MCF 10A (cell line): ENCODE results near the gene TCTN1. TPM values are rescaled to one million over a fixed set of nuclear protein-coding genes. Genes with fewer than 3 reads are reported as not detected.

Experiments
- BruUV-seq: library from RNA; stranded (reverse); fragments of 400-500 nt; replicated peaks from 2 replicates; lab custom pipeline; 2021; lab: Mats Ljungman, UMichigan
- CTCF ChIA-PET: fragments of 300-600 bp; sonication (Branson Sonifier 250); formaldehyde crosslinking; extraction: SDS; loops from one replicate; lab custom pipeline; 2021; ENCODE audit warnings: antibody characterized with exemption, inconsistent platforms; lab: Yijun Ruan, JAX
- POLR2A ChIA-PET: fragments of 300-600, 350-650 bp; sonication (Branson Sonifier 250); formaldehyde crosslinking; extraction: SDS; loops from one replicate; lab custom pipeline; 2020; ENCODE audit warnings: antibody characterized with exemption, inconsistent platforms; lab: Yijun Ruan, JAX
- DNase-seq: peaks from one replicate; pipeline ENCODE4 v3.0.0-alpha.2; 2018; ENCODE audit not compliant: unreplicated experiment
- H3K27ac Mint-ChIP-seq: one replicate; pipeline ENCODE4 v1.8.0; 2022; ENCODE audit warnings: mild to moderate bottlenecking, low read depth, mixed read lengths; ENCODE audit not compliant: unreplicated experiment
- H3K27me3 Mint-ChIP-seq: one replicate; pipeline ENCODE4 v1.8.0; 2022; ENCODE audit warnings: mixed read lengths; ENCODE audit not compliant: insufficient read depth, unreplicated experiment
- H3K36me3 Mint-ChIP-seq: one replicate; pipeline ENCODE4 v1.8.0; 2022; ENCODE audit warnings: mild to moderate bottlenecking, moderate library complexity, mixed read lengths; ENCODE audit not compliant: insufficient read depth, unreplicated experiment
- H3K4me1 Mint-ChIP-seq: one replicate; pipeline ENCODE4 v1.8.0; 2022; ENCODE audit warnings: mixed read lengths; ENCODE audit not compliant: insufficient read depth, unreplicated experiment
- H3K4me3 Mint-ChIP-seq: one replicate; pipeline ENCODE4 v1.8.0; 2022; ENCODE audit warnings: mild to moderate bottlenecking, moderate library complexity, mixed read lengths; ENCODE audit not compliant: unreplicated experiment
- H3K9me3 Mint-ChIP-seq: one replicate; pipeline ENCODE4 v1.8.0; 2022; ENCODE audit warnings: mixed read lengths; ENCODE audit not compliant: unreplicated experiment
- intact Hi-C: fragments of 100-400 bp; cut with micrococcal nuclease; formaldehyde crosslinking; loops from 2 replicates; pipeline ENCODE4 v1.14.1; 2022
- total RNA-seq: library from RNA; stranded (reverse); gene quantifications from 2 replicates; pipeline ENCODE4 v1.2.3, GENCODE V29; 2022
- TF ChIP-seq, protein P1 (sequence below): fragments of 200-600 bp; IDR thresholded peaks from one replicate; pipeline ENCODE4 v1.8.0; 2022; ENCODE audit warnings: antibody characterized with exemption, mild to moderate bottlenecking; ENCODE audit not compliant: unreplicated experiment

TCTN1 gene
- total RNA-seq, 1 experiment from 2014 or later = 36.5 TPM

- Mint-ChIP-seq H3K36me3 (no peaks in the 10 kb centered on the region), H3K27ac (no peak overlapping the region), H3K9me3 (no peaks in the 10 kb centered on the region), H3K4me1 (no peaks in the 10 kb centered on the region), H3K27me3 (peaks cover 15% of the 10 kb centered on the region), H3K4me3 (no peak overlapping the region)
- ChIA-PET CTCF (interaction anchor here (0.6 kb wide), 1 partner anchor 258 kb away, joined by 4 read pairs; no protein-coding TSS in a partner anchor), POLR2A (no interaction called here)
- intact Hi-C loops = no loop called here
- no peak for DNase-seq
- TF ChIP-seq, protein P1, sequence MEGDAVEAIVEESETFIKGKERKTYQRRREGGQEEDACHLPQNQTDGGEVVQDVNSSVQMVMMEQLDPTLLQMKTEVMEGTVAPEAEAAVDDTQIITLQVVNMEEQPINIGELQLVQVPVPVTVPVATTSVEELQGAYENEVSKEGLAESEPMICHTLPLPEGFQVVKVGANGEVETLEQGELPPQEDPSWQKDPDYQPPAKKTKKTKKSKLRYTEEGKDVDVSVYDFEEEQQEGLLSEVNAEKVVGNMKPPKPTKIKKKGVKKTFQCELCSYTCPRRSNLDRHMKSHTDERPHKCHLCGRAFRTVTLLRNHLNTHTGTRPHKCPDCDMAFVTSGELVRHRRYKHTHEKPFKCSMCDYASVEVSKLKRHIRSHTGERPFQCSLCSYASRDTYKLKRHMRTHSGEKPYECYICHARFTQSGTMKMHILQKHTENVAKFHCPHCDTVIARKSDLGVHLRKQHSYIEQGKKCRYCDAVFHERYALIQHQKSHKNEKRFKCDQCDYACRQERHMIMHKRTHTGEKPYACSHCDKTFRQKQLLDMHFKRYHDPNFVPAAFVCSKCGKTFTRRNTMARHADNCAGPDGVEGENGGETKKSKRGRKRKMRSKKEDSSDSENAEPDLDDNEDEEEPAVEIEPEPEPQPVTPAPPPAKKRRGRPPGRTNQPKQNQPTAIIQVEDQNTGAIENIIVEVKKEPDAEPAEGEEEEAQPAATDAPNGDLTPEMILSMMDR = no peak
- no TSS peak for BruUV-seq
Observed at GRCh38 chr12:110677982-110678381, 64.1 kb downstream of the TCTN1 start.

DNA sequence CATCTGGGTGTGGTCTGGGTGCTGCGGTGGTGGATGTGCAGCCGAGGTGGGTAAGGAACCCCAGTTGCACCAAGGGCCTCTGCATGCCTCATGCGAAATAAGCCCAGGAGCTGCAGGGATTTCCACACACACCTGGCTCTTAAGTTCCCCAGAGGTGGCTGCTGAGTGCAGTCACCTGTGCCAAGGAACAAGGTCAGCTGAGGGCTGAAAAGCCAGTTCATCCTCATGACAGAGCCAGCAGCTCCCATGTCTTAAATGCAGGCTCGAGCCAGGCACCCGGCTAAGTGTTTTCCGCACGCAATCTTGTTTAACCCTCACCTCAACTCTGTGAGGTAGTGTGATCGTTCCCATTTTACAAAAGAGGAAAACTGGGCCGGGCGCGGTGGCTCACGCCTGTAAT, 65.3 kb downstream of the TCTN1 start:
- peaks cover 20% of the 10 kb centered on the region for H3K27me3 Mint-ChIP-seq
- H3K9me3 Mint-ChIP-seq = peaks cover 7% of the 10 kb centered on the region
- H3K27ac Mint-ChIP-seq = no peak overlapping the region
- H3K36me3 Mint-ChIP-seq = no peaks in the 10 kb centered on the region
- H3K4me1 Mint-ChIP-seq = no peaks in the 10 kb centered on the region
- ChIA-PET CTCF (interaction anchor here (0.8 kb wide), 1 partner anchor 29 kb away, joined by 3 read pairs; no protein-coding TSS in a partner anchor), POLR2A (interaction anchor here (0.7 to 0.9 kb wide), 2 partner anchors 15 to 42 kb away, joined by 3 to 4 read pairs; no protein-coding TSS in a partner anchor)
- TF ChIP-seq, protein P1 = no peak
- intact Hi-C loops = no loop called here
- H3K4me3 Mint-ChIP-seq = no peak overlapping the region
- no peak for DNase-seq
- BruUV-seq = no TSS peak

- POLR2A ChIA-PET = no interaction called here
- Mint-ChIP-seq H3K9me3 (peaks cover 8% of the 10 kb centered on the region), H3K4me3 (no peak overlapping the region), H3K27ac (no peak overlapping the region), H3K36me3 (no peaks in the 10 kb centered on the region), H3K4me1 (no peaks in the 10 kb centered on the region), H3K27me3 (peaks cover 29% of the 10 kb centered on the region)
- CTCF ChIA-PET = no interaction called here
- TF ChIP-seq, protein P1 = no peak
- DNase-seq = no peak
- intact Hi-C loops = no loop called here
- BruUV-seq = no TSS peak
Observed at GRCh38 chr12:110680032-110680431, 66.1 kb downstream of the TCTN1 start.

DNA sequence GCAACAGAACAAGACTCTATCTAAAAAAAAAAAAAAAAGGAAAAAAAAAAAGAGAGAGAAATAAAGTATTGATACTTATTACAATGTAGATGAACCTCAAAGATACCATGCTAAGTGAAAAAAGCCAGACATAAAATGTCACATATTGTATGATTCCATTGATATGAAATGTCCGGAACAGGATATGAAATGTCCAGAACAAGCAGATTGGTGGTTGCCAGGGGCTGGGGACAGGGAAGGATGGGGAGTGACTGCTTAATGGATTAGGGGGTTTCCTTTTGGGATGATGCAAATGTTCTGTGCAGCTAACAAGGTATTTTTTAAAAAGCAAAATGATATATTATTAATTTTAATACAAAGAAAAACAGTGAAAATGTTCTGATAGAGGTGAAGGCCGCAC, 70.0 kb downstream of the TCTN1 start:
- CTCF ChIA-PET = interaction anchor here (0.7 kb wide), 1 partner anchor 14 kb away, joined by 3 read pairs; no protein-coding TSS in a partner anchor
- Mint-ChIP-seq H3K9me3 (peaks cover 8% of the 10 kb centered on the region), H3K4me1 (no peaks in the 10 kb centered on the region), H3K27me3 (peaks cover 47% of the 10 kb centered on the region), H3K4me3 (no peak overlapping the region), H3K36me3 (no peaks in the 10 kb centered on the region), H3K27ac (no peak overlapping the region)
- TF ChIP-seq, protein P1 = no peak
- BruUV-seq = no TSS peak
- POLR2A ChIA-PET = no interaction called here
- DNase-seq = no peak
- intact Hi-C loops = no loop called here
